ENCODE results near the gene HP. TPM values are rescaled to one million over a fixed set of nuclear protein-coding genes. Genes with fewer than 3 reads are reported as not detected.

HP gene
- total RNA-seq, 2 experiments from 2014 or later: not detected

- TF ChIP-seq EZH2phosphoT487 (IDR thresholded peaks at IDR 0.05; ENCODE audit: borderline replicate concordance, low read depth, low read length): no peak
- TF ChIP-seq CTCF (conservative IDR thresholded peaks at IDR 0.05; ENCODE audit: low read length): no peak
- Histone ChIP-seq H3K4me1 (ENCODE audit: insufficient read depth, low read length, poor library complexity, severe bottlenecking) (no peaks in the 10 kb centered on the region), H3K4me2 (ENCODE audit: low read length) (no peak overlapping the region), H3K27ac (ENCODE audit: low read depth, low read length, poor library complexity, severe bottlenecking) (no peak overlapping the region), H2AFZ (ENCODE audit: low read length) (no peak overlapping the region), H3K79me2 (ENCODE audit: insufficient read depth, low read depth, low read length) (no peaks in the 10 kb centered on the region), H4K20me1 (ENCODE audit: insufficient read depth, low read length) (no peaks in the 10 kb centered on the region), H3K36me3 (ENCODE audit: insufficient read depth, low read length) (peaks cover 27% of the 10 kb centered on the region), H3K9me2 (ENCODE audit: insufficient read depth, low read length) (no peaks in the 10 kb centered on the region), H3K4me3 (ENCODE audit: low read depth, low read length, poor library complexity, severe bottlenecking) (no peak overlapping the region), H3K9me3 (ENCODE audit: low read length) (no peaks in the 10 kb centered on the region)
- CTCF ChIA-PET (ENCODE audit: unreplicated experiment): no interaction called here
- intact Hi-C loops (cut with micrococcal nuclease; ENCODE audit: unreplicated experiment): no loop called here
- POLR2A ChIA-PET: no interaction called here
- no peak for DNase-seq (ENCODE audit: low spot score)
- no TSS peak for BruUV-seq (replicated peaks)
Observed at GRCh38 chr16:72027669-72028378, 26.5 kb upstream of the HP start.

- no peaks in the 10 kb centered on the region for H3K4me1 ChIP-seq (ENCODE audit: insufficient read depth, low read length, poor library complexity, severe bottlenecking)
- no peak overlapping the region for H2AFZ ChIP-seq (ENCODE audit: low read length)
- CTCF ChIA-PET (ENCODE audit: unreplicated experiment): no interaction called here
- no peak for DNase-seq (ENCODE audit: low spot score)
- H3K4me3 ChIP-seq (ENCODE audit: low read depth, low read length, poor library complexity, severe bottlenecking): no peak overlapping the region
- POLR2A ChIA-PET: no interaction called here
- no TSS peak for BruUV-seq (replicated peaks)
- intact Hi-C loops (cut with micrococcal nuclease; ENCODE audit: unreplicated experiment): no loop called here
- no peak overlapping the region for H3K27ac ChIP-seq (ENCODE audit: low read depth, low read length, poor library complexity, severe bottlenecking)
- no peaks in the 10 kb centered on the region for H3K9me3 ChIP-seq (ENCODE audit: low read length)
- H3K36me3 ChIP-seq (ENCODE audit: insufficient read depth, low read length): peaks cover 12% of the 10 kb centered on the region
- no peak for TF ChIP-seq EZH2phosphoT487 (IDR thresholded peaks at IDR 0.05; ENCODE audit: borderline replicate concordance, low read depth, low read length)
- TF ChIP-seq CTCF (conservative IDR thresholded peaks at IDR 0.05; ENCODE audit: low read length): no peak
- H4K20me1 ChIP-seq (ENCODE audit: insufficient read depth, low read length): no peaks in the 10 kb centered on the region
- no peaks in the 10 kb centered on the region for H3K9me2 ChIP-seq (ENCODE audit: insufficient read depth, low read length)
- no peak overlapping the region for H3K4me2 ChIP-seq (ENCODE audit: low read length)
- H3K79me2 ChIP-seq (ENCODE audit: insufficient read depth, low read depth, low read length): no peaks in the 10 kb centered on the region
Observed at GRCh38 chr16:72029567-72030271, 24.6 kb upstream of the HP start.

GRCh38 chr16:72033437-72033836 lies 20.9 kb upstream of the HP start:
- no peaks in the 10 kb centered on the region for H3K9me3 ChIP-seq (ENCODE audit: low read length)
- H4K20me1 ChIP-seq (ENCODE audit: insufficient read depth, low read length): no peaks in the 10 kb centered on the region
- POLR2A ChIA-PET: no interaction called here
- H3K79me2 ChIP-seq (ENCODE audit: insufficient read depth, low read depth, low read length): no peaks in the 10 kb centered on the region
- no peak for DNase-seq (ENCODE audit: low spot score)
- H3K36me3 ChIP-seq (ENCODE audit: insufficient read depth, low read length): no peaks in the 10 kb centered on the region
- H3K27ac ChIP-seq (ENCODE audit: low read depth, low read length, poor library complexity, severe bottlenecking): no peak overlapping the region
- no TSS peak for BruUV-seq (replicated peaks)
- no peak overlapping the region for H3K4me2 ChIP-seq (ENCODE audit: low read length)
- H3K4me1 ChIP-seq (ENCODE audit: insufficient read depth, low read length, poor library complexity, severe bottlenecking): no peaks in the 10 kb centered on the region
- CTCF ChIA-PET (ENCODE audit: unreplicated experiment): no interaction called here
- TF ChIP-seq EZH2phosphoT487 (IDR thresholded peaks at IDR 0.05; ENCODE audit: borderline replicate concordance, low read depth, low read length): no peak
- no peak for TF ChIP-seq CTCF (conservative IDR thresholded peaks at IDR 0.05; ENCODE audit: low read length)
- H3K4me3 ChIP-seq (ENCODE audit: low read depth, low read length, poor library complexity, severe bottlenecking): no peak overlapping the region
- intact Hi-C loops (cut with micrococcal nuclease; ENCODE audit: unreplicated experiment): no loop called here
- H3K9me2 ChIP-seq (ENCODE audit: insufficient read depth, low read length): no peaks in the 10 kb centered on the region
- H2AFZ ChIP-seq (ENCODE audit: low read length): no peak overlapping the region

All from OCI-LY7 (cell line).